Measurements from ENCODE around the gene DPF1. TPM values are rescaled to one million over a fixed set of nuclear protein-coding genes. Genes with fewer than 3 reads are reported as not detected.

Gene DPF1
- total RNA-seq, 4 donors from 2014 or later = 0.85 to 4.2 TPM; not detected in 2

DNA sequence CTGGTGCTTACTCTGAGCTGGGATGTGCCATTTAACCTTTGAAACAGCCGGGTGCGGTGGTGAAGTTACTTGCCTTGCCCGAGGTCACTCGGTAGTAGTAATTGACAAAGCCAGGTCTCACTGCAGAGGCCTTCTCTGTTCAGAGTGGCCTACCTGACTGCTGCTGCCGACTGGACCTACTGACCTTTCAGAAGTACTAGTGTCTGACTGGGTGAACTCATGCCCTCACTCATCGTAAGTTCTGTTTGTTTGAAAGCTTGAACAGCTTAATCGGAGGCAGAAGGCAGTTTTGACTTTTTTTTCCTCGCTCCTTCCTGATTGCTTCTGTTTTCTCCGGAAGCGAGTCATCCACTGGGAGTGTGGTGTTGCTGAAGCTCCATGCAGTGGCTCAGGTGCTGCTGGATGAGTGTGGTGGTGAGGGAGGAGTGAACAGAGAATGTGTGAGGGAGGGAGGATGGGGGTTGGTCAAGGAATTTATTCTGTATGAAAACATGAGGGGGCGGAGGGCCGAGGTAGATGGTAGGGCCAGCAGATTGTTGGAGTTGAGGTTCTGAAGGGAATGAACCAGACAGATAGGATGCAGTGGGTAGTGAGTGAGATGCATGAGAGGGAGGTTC lies 43.1 kb upstream of the DPF1 start:
- Histone ChIP-seq H3K27me3 (no peaks in the 10 kb centered on the region), H3K4me3 (no peak overlapping the region), H3K36me3 (no peaks in the 10 kb centered on the region), H3K9me3 (no peaks in the 10 kb centered on the region), H3K4me1 (no peaks in the 10 kb centered on the region), H3K27ac (no peak overlapping the region)
- intact Hi-C loops (cut with DNase I; ENCODE audit: low total_unique reads) = no loop called here
- DNase-seq = no peak
- no peak for TF ChIP-seq POLR2A (IDR thresholded peaks at IDR 0.05)
- TF ChIP-seq, protein P1, sequence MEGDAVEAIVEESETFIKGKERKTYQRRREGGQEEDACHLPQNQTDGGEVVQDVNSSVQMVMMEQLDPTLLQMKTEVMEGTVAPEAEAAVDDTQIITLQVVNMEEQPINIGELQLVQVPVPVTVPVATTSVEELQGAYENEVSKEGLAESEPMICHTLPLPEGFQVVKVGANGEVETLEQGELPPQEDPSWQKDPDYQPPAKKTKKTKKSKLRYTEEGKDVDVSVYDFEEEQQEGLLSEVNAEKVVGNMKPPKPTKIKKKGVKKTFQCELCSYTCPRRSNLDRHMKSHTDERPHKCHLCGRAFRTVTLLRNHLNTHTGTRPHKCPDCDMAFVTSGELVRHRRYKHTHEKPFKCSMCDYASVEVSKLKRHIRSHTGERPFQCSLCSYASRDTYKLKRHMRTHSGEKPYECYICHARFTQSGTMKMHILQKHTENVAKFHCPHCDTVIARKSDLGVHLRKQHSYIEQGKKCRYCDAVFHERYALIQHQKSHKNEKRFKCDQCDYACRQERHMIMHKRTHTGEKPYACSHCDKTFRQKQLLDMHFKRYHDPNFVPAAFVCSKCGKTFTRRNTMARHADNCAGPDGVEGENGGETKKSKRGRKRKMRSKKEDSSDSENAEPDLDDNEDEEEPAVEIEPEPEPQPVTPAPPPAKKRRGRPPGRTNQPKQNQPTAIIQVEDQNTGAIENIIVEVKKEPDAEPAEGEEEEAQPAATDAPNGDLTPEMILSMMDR (IDR thresholded peaks at IDR 0.05) = no peak

DNA sequence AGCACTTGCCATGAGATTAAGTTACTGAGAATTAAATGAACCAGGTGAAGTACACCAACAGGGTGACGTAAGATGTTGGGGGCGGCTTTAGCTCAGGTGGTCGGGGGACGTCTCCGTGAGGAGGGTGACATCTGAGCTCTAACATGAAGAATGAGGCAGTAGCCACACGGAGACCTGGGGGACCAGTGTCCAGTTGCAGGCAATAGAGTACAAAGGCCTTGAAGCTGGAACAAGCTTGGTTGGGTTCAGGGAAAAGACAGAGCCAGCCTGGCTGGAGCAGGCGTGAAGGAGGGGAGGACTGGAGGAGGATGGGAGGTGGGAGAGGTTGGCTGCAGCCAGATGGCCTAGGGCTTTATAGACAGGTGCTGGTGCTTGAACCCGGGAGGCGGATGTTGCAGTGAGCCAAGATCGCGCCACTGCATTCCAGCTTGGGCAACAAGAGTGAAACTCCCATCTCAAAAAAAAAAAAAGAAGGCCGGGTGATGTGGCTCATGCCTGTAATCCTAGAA lies 42.0 kb upstream of the DPF1 start:
- intact Hi-C loops (cut with DNase I; ENCODE audit: low total_unique reads) = no loop called here
- no peak for DNase-seq
- Histone ChIP-seq H3K4me1 (no peaks in the 10 kb centered on the region), H3K4me3 (no peak overlapping the region), H3K36me3 (no peaks in the 10 kb centered on the region), H3K27ac (no peak overlapping the region), H3K27me3 (no peaks in the 10 kb centered on the region), H3K9me3 (no peaks in the 10 kb centered on the region)
- TF ChIP-seq, protein P1 (IDR thresholded peaks at IDR 0.05) = no peak
- TF ChIP-seq POLR2A (IDR thresholded peaks at IDR 0.05) = no peak

DNA sequence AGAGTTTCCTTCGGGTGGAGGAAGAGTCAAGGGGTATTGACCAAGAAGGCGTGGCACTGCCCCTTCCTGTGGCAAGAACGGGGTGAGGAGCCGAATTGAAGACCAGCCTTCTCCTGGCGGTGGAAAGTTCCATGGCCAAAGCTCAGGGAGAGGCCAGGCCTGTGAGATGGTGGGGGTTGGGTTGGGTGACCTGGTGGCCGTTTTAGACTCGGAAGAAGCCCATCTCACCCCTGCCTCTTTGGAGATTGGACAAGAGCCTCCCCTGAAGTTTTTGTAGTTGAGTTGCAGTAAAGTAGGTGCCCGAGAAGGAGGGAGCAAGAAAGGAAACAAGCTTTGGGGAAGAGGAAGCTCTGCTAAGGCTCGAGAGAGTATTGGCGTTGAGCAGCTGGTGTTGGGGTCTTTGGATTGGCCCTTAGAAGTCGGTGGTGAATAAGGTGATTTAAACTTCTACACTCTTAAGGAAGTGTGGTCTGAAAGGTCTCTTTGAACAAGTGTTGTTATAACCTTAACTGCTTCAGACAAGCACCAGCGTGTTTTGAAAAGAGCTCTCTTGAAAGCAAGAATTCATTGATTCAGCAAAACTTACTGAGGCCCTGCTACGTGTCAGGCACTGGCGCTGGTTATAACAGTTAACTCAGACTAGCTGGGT lies 41.3 kb upstream of the DPF1 start:
- Histone ChIP-seq H3K27me3 (no peaks in the 10 kb centered on the region), H3K27ac (no peak overlapping the region), H3K4me3 (peak overlapping the region in 1 of 2 donors; percentile 53), H3K9me3 (no peaks in the 10 kb centered on the region), H3K36me3 (no peaks in the 10 kb centered on the region), H3K4me1 (no peaks in the 10 kb centered on the region)
- intact Hi-C loops (cut with DNase I; ENCODE audit: low total_unique reads) = no loop called here
- TF ChIP-seq, protein P1 (IDR thresholded peaks at IDR 0.05) = no peak
- TF ChIP-seq POLR2A (IDR thresholded peaks at IDR 0.05) = no peak
- no peak for DNase-seq

DNA sequence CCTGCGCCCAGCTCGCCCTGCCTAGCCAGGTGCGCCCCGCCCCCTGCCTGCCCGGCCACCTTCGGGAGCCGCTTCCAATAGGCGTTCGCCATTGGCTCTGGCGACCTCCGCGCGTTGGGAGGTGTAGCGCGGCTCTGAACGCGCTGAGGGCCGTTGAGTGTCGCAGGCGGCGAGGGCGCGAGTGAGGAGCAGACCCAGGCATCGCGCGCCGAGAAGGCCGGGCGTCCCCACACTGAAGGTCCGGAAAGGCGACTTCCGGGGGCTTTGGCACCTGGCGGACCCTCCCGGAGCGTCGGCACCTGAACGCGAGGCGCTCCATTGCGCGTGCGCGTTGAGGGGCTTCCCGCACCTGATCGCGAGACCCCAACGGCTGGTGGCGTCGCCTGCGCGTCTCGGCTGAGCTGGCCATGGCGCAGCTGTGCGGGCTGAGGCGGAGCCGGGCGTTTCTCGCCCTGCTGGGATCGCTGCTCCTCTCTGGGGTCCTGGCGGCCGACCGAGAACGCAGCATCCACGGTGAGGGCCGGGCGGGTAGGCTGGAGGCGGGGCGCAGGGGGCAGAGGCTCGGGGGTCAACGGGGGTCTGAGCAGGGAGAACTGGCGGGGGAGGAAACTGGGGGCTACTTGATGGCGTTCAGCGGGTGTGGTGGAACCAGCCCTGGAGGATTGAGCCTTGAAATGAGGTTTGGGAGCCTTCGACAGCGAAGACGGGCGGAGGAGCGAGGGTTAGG lies 40.6 kb upstream of the DPF1 start, which contains the start of gene SPINT2:
Gene SPINT2 (plus strand): TSS at position 88 of the 727 bp plus-strand sequence. CDS start 320 bp downstream, at position 408.
- no peaks in the 10 kb centered on the region for H3K4me1 ChIP-seq
- H3K9me3 ChIP-seq = no peaks in the 10 kb centered on the region
- H3K27ac ChIP-seq = peak within 1 kb of the TSS in 1 of 2 donors; percentile 61
- no peaks in the 10 kb centered on the region for H3K36me3 ChIP-seq
- no peaks in the 10 kb centered on the region for H3K27me3 ChIP-seq
- peak within 1 kb of the TSS; percentile 16 to 53 for H3K4me3 ChIP-seq
- intact Hi-C loops (cut with DNase I; ENCODE audit: low total_unique reads) = no loop called here
- TF ChIP-seq, protein P1 (IDR thresholded peaks at IDR 0.05) = no peak
- peak in 1 of 2 donors; percentile 75 for TF ChIP-seq POLR2A (IDR thresholded peaks at IDR 0.05)
- no peak for DNase-seq

Data from uterus (tissue), 4 donors.